ENCODE measurements around the gene CHD8.
"Not testable (repeated sequence)": the region's sequence is repeated elsewhere in the genome, so short reads cannot be mapped to it uniquely, and the experiment has no call there.

CHD8 gene

GRCh38 chr14:21436567-21437062 is 19.3 kb downstream of the CHD8 start:
- no peak for DNase-seq (ENCODE audit: low read depth, low spot score)

GRCh38 chr14:21431126-21431525 is 24.8 kb downstream of the CHD8 start:
- no peak for DNase-seq (ENCODE audit: low read depth, low spot score)

- DNase-seq (ENCODE audit: low read depth, low spot score), result peak; percentile 33
Observed at GRCh38 chr14:21428930-21429329, 27.0 kb downstream of the CHD8 start.

- no peak for DNase-seq (ENCODE audit: low read depth, low spot score)
Observed at GRCh38 chr14:21426692-21427091, 29.2 kb downstream of the CHD8 start.

- DNase-seq (ENCODE audit: low read depth, low spot score), result no peak
Observed at GRCh38 chr14:21419528-21419927, 36.4 kb downstream of the CHD8 start.

GRCh38 chr14:21415329-21415728 is 40.6 kb downstream of the CHD8 start:
- no peak for DNase-seq (ENCODE audit: low read depth, low spot score)

- no peak for DNase-seq (ENCODE audit: low read depth, low spot score)
Observed at GRCh38 chr14:21414137-21414631, 41.7 kb downstream of the CHD8 start.

- peak; percentile 84 for DNase-seq (ENCODE audit: low read depth, low spot score)
Observed at GRCh38 chr14:21408147-21408546, 47.8 kb downstream of the CHD8 start.

GRCh38 chr14:21406213-21406612 is 49.7 kb downstream of the CHD8 start:
- DNase-seq (ENCODE audit: low read depth, low spot score), result no peak

- DNase-seq (ENCODE audit: low read depth, low spot score), result no peak
Observed at GRCh38 chr14:21405097-21405496, 50.8 kb downstream of the CHD8 start.

GRCh38 chr14:21399311-21399870 is 56.5 kb downstream of the CHD8 start:
- DNase-seq (ENCODE audit: low read depth, low spot score), result no peak

GRCh38 chr14:21398901-21399300 is 57.0 kb downstream of the CHD8 start:
- no peak for DNase-seq (ENCODE audit: low read depth, low spot score)

GRCh38 chr14:21395450-21395849 is 60.5 kb downstream of the CHD8 start:
- DNase-seq (ENCODE audit: low read depth, low spot score), result no peak

GRCh38 chr14:21385188-21385904 is 70.6 kb downstream of the CHD8 start:
- no peak for DNase-seq (ENCODE audit: low read depth, low spot score)

- no peak for DNase-seq (ENCODE audit: low read depth, low spot score)
Observed at GRCh38 chr14:21384494-21384851, 71.5 kb downstream of the CHD8 start.

GRCh38 chr14:21383848-21384493 is 72.0 kb downstream of the CHD8 start, which contains the start of gene SUPT16H:
TSS of gene SUPT16H (minus strand) at chr14:21384019. CDS start at chr14:21383927, 92 bp downstream.
- peak; percentile 99 for DNase-seq (ENCODE audit: low read depth, low spot score)

GRCh38 chr14:21382886-21383847 is 72.8 kb downstream of the CHD8 start:
- DNase-seq (ENCODE audit: low read depth, low spot score), result peak; percentile 67

GRCh38 chr14:21382095-21382494 is 73.8 kb downstream of the CHD8 start:
- DNase-seq (ENCODE audit: low read depth, low spot score), result no peak

GRCh38 chr14:21379338-21379737 is 76.6 kb downstream of the CHD8 start:
- DNase-seq (ENCODE audit: low read depth, low spot score), result no peak

- DNase-seq (ENCODE audit: low read depth, low spot score), result no peak
Observed at GRCh38 chr14:21373980-21374379, 81.9 kb downstream of the CHD8 start.

- DNase-seq (ENCODE audit: low read depth, low spot score), result not testable (repeated sequence)
Observed at GRCh38 chr14:21372814-21373213, 83.1 kb downstream of the CHD8 start.
